Measurements from ENCODE around the gene SPG21.

The SPG21 gene

DNA sequence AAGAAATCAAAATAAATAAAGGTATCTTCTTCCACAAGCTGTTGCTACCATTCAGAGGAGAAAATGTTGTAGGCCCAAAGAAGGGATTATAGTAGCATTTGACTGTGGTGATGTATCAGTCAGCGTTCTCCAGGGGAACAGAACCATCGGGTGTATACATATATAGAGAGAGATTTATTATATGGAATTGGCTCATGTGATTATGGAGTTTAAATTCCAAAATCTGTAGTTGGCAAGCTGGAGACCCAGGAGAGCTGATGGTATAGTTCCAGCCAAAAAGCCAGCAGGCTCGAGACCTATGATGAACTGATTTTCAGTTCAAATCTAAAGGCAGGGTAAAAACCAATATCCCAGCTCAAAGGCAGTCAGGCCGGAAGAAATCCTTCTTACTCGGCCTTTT, 7.4 kb upstream of the SPG21 start (continued):
- TF ChIP-seq ZNF394 (tag by site-specific recombination; IDR thresholded peaks at IDR 0.05; ENCODE audit: borderline replicate concordance) (no peak), REPIN1 (tag by site-specific recombination; IDR thresholded peaks at IDR 0.05; ENCODE audit: low read depth) (no peak), ZNF660 (tag by site-specific recombination; IDR thresholded peaks at IDR 0.05) (no peak), ZNF629 (tag by site-specific recombination; IDR thresholded peaks at IDR 0.05) (no peak), PRDM4 (tag by site-specific recombination; IDR thresholded peaks at IDR 0.05) (no peak), ZNF701 (tag by site-specific recombination; IDR thresholded peaks at IDR 0.05) (no peak), ZNF121 (tag by site-specific recombination; IDR thresholded peaks at IDR 0.05) (no peak), KLF10 (tag by site-specific recombination; IDR thresholded peaks at IDR 0.05) (no peak), ZNF23 (tag by site-specific recombination; IDR thresholded peaks at IDR 0.05; ENCODE audit: borderline replicate concordance) (no peak)
- TF ChIP-seq, protein P1, sequence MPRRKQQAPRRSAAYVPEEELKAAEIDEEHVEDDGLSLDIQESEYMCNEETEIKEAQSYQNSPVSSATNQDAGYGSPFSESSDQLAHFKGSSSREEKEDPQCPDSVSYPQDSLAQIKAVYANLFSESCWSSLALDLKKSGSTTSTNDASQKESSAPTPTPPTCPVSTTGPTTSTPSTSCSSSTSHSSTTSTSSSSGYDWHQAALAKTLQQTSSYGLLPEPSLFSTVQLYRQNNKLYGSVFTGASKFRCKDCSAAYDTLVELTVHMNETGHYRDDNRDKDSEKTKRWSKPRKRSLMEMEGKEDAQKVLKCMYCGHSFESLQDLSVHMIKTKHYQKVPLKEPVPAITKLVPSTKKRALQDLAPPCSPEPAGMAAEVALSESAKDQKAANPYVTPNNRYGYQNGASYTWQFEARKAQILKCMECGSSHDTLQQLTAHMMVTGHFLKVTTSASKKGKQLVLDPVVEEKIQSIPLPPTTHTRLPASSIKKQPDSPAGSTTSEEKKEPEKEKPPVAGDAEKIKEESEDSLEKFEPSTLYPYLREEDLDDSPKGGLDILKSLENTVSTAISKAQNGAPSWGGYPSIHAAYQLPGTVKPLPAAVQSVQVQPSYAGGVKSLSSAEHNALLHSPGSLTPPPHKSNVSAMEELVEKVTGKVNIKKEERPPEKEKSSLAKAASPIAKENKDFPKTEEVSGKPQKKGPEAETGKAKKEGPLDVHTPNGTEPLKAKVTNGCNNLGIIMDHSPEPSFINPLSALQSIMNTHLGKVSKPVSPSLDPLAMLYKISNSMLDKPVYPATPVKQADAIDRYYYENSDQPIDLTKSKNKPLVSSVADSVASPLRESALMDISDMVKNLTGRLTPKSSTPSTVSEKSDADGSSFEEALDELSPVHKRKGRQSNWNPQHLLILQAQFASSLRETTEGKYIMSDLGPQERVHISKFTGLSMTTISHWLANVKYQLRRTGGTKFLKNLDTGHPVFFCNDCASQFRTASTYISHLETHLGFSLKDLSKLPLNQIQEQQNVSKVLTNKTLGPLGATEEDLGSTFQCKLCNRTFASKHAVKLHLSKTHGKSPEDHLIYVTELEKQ (tag by site-specific recombination; IDR thresholded peaks at IDR 0.05; ENCODE audit: borderline replicate concordance): no peak

DNA sequence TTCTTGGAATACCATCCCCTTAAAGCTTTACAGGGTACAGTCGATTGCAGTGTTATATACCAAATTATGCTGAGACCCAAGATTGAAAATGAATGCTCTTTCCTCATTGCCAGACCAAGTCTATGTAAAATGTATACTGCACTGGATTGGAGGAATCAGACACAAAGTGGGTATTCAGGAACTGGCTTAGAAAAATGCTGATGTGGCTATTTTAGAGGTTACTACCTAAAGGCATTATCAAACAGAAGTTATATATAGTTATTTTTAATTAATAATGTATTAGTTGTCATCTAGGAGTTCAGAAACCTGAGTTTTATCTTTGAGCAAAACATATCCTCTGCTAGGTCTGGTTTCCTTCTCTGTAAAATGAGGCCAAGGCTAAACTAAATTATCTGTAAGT, 3.6 kb upstream of the SPG21 start:
- CTCF ChIA-PET: no interaction called here
- Histone ChIP-seq H3K4me3 (ENCODE audit: low read depth, low read length) (no peak overlapping the region), H3K4me1 (ENCODE audit: control insufficient read depth, insufficient read depth, low read length) (no peaks in the 10 kb centered on the region), H3K27ac (ENCODE audit: extremely low read depth, low read depth, low read length) (no peak overlapping the region), H3K36me3 (ENCODE audit: control insufficient read depth in 2 of 2, insufficient read depth in 1 of 2, low read length in 2 of 2) (no peaks in the 10 kb centered on the region), H3K9me3 (ENCODE audit: control insufficient read depth, insufficient read depth, low read depth, low read length) (no peaks in the 10 kb centered on the region)
- POLR2A ChIA-PET: no interaction called here
- TF ChIP-seq ZNF211 (tag by site-specific recombination; IDR thresholded peaks at IDR 0.05; ENCODE audit: low read depth) (no peak), ZNF529 (tag by site-specific recombination; IDR thresholded peaks at IDR 0.05; ENCODE audit: insufficient replicate concordance) (no peak), ZNF513 (tag by site-specific recombination; IDR thresholded peaks at IDR 0.05) (no peak), HIC1 (tag by site-specific recombination; IDR thresholded peaks at IDR 0.05) (no peak), ZNF2 (tag by site-specific recombination; IDR thresholded peaks at IDR 0.05) (no peak), ZNF174 (tag by site-specific recombination; IDR thresholded peaks at IDR 0.05) (no peak)
- TF ChIP-seq, protein P2, sequence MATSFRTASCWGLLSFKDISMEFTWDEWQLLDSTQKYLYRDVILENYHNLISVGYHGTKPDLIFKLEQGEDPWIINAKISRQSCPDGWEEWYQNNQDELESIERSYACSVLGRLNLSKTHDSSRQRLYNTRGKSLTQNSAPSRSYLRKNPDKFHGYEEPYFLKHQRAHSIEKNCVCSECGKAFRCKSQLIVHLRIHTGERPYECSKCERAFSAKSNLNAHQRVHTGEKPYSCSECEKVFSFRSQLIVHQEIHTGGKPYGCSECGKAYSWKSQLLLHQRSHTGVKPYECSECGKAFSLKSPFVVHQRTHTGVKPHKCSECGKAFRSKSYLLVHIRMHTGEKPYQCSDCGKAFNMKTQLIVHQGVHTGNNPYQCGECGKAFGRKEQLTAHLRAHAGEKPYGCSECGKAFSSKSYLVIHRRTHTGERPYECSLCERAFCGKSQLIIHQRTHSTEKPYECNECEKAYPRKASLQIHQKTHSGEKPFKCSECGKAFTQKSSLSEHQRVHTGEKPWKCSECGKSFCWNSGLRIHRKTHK (tag by site-specific recombination; IDR thresholded peaks at IDR 0.05): no peak
- TF ChIP-seq, protein P3, sequence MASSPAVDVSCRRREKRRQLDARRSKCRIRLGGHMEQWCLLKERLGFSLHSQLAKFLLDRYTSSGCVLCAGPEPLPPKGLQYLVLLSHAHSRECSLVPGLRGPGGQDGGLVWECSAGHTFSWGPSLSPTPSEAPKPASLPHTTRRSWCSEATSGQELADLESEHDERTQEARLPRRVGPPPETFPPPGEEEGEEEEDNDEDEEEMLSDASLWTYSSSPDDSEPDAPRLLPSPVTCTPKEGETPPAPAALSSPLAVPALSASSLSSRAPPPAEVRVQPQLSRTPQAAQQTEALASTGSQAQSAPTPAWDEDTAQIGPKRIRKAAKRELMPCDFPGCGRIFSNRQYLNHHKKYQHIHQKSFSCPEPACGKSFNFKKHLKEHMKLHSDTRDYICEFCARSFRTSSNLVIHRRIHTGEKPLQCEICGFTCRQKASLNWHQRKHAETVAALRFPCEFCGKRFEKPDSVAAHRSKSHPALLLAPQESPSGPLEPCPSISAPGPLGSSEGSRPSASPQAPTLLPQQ (tag by site-specific recombination; IDR thresholded peaks at IDR 0.05): no peak
